K562 (cell line): ENCODE data around the gene MKNK2. TPM values are rescaled to one million over a fixed set of nuclear protein-coding genes. Genes with fewer than 3 reads are reported as not detected.

Experiments
- CTBP1 ChIP-seq: fragments of 450-650 bp; IDR thresholded peaks from 2 replicates; pipeline ENCODE4 v1.6.1; 2016; ENCODE audit warnings: borderline replicate concordance
- FOXJ3 ChIP-seq: sonication (generic); formaldehyde crosslinking; IDR thresholded peaks from 2 replicates; pipeline ENCODE4 v1.4.0; 2020; ENCODE audit warnings: mild to moderate bottlenecking, missing genetic modification reagents
- HNRNPLL ChIP-seq: fragments of 200-400 bp; formaldehyde crosslinking; IDR thresholded peaks from 2 replicates; pipeline ENCODE4 v1.6.1; 2017; ENCODE audit warnings: low read length, low read depth, mild to moderate bottlenecking; ENCODE audit not compliant: poor library complexity, severe bottlenecking
- PCBP1 ChIP-seq: fragments of 200-400 bp; formaldehyde crosslinking; IDR thresholded peaks from 2 replicates; pipeline ENCODE4 v1.6.1; 2018; ENCODE audit warnings: mild to moderate bottlenecking, low read depth, low read length; ENCODE audit not compliant: poor library complexity, severe bottlenecking
- RBM17 ChIP-seq: fragments of 200-400 bp; formaldehyde crosslinking; IDR thresholded peaks from 2 replicates; pipeline ENCODE4 v1.6.1; 2017; ENCODE audit warnings: low read depth, mild to moderate bottlenecking, low read length, borderline replicate concordance
- SIN3A ChIP-seq, 2 experiments: fragments of 150-350 bp in 1 of 2; IDR thresholded peaks; 2 replicates each; pipeline ENCODE4 v1.6.1; 2011 to 2016; ENCODE audit warnings: borderline replicate concordance in 2 of 2, low read depth in 2 of 2, low read length in 2 of 2, mild to moderate bottlenecking in 2 of 2, moderate library complexity in 2 of 2; ENCODE audit not compliant: control insufficient read depth in 1 of 2
- SLC30A9 ChIP-seq: fragments of 250-450 bp; sonication (Bioruptor Pico); IDR thresholded peaks from 2 replicates; pipeline ENCODE4 v1.8.0; 2022; ENCODE audit warnings: mild to moderate bottlenecking, moderate library complexity
- SRSF1 ChIP-seq: fragments of 200-400 bp; formaldehyde crosslinking; IDR thresholded peaks from 2 replicates; pipeline ENCODE4 v1.6.1; 2017; ENCODE audit warnings: mild to moderate bottlenecking, low read depth, low read length, moderate library complexity
- TAF7 ChIP-seq: fragments of 450-650 bp; IDR thresholded peaks from 2 replicates; pipeline ENCODE4 v1.6.1; 2016; ENCODE audit warnings: missing genetic modification characterization, missing compliant biosample characterization
- ZBTB1 ChIP-seq: sonication (generic); formaldehyde crosslinking; IDR thresholded peaks from 2 replicates; pipeline ENCODE4 v1.8.1; 2023; ENCODE audit warnings: missing genetic modification reagents, low read depth, mild to moderate bottlenecking, borderline replicate concordance
- ZNF263 ChIP-seq: sonication (generic); formaldehyde crosslinking; IDR thresholded peaks from 2 replicates; pipeline ENCODE4 v1.8.0; 2022; ENCODE audit warnings: mild to moderate bottlenecking, missing genetic modification reagents, borderline replicate concordance
- ZNF282 ChIP-seq: sonication (generic); formaldehyde crosslinking; IDR thresholded peaks from 2 replicates; pipeline ENCODE4 v1.8.1; 2023; ENCODE audit warnings: missing genetic modification reagents
- ZNF408 ChIP-seq: fragments of 250-450 bp; sonication (Bioruptor Pico); IDR thresholded peaks from 2 replicates; pipeline ENCODE4 v1.4.0; 2020; ENCODE audit warnings: low read depth, mild to moderate bottlenecking, moderate library complexity
- ZNF785 ChIP-seq: fragments of 250-450 bp; sonication (Bioruptor Pico); IDR thresholded peaks from 2 replicates; pipeline ENCODE4 v1.4.0; 2020; ENCODE audit warnings: mild to moderate bottlenecking
- polyA plus RNA-seq, 8 experiments: library from polyadenylated mRNA; depleted of rRNA in 4 of 8; stranded (reverse) in 5 of 8; unstranded in 3 of 8; fragments of >200 nt; fragmentation: Nextera tagmentation in 2 of 8; fragmentation: Illumina TruSeq in 1 of 8; extraction: Ambion mirVana in 2 of 8; extraction: Trizol in 1 of 8; gene quantifications; 2 replicates each; pipeline versions ENCODE4 v1.2.1 to v1.2.3, GENCODE V29; 2011 to 2014; ENCODE audit warnings: inconsistent platforms in 1 of 8, missing spikeins in 1 of 8
- total RNA-seq, 7 experiments: library from RNA; depleted of rRNA in 6 of 7; stranded (reverse); fragments of >200 nt in 6 of 7; fragmentation: Illumina TruSeq in 2 of 7; extraction: Trizol in 2 of 7; gene quantifications; 2 replicates each; pipeline versions ENCODE4 v1.2.1 to v1.2.3, GENCODE V29; 2011 to 2021; ENCODE audit warnings: low replicate concordance in 1 of 7
- TF ChIP-seq, protein P1 (sequence below), 2 experiments: fragments of 450-650 bp in 1 of 2; sonication (generic) in 1 of 2; formaldehyde crosslinking in 1 of 2; IDR thresholded peaks in 1 of 2; conservative IDR thresholded peaks in 1 of 2; 2 replicates each; pipeline versions ENCODE4 v1.6.1 to v1.8.1; 2016 to 2023; ENCODE audit warnings: mild to moderate bottlenecking in 2 of 2, moderate library complexity in 2 of 2, inconsistent platforms in 1 of 2, missing genetic modification reagents in 1 of 2
- TF ChIP-seq, protein P2 (sequence below): fragments of 250-450 bp; sonication (Bioruptor Pico); IDR thresholded peaks from 2 replicates; pipeline ENCODE4 v1.8.0; 2022; ENCODE audit warnings: moderate library complexity, mild to moderate bottlenecking, inconsistent platforms
- TF ChIP-seq, protein P3 (sequence below): fragments of 250-450 bp; sonication (Bioruptor Pico); IDR thresholded peaks from 2 replicates; pipeline ENCODE4 v1.9.0; 2021; ENCODE audit warnings: mild to moderate bottlenecking
- TF ChIP-seq, protein P4 (sequence below): IDR thresholded peaks from 2 replicates; pipeline ENCODE4 v1.6.1; 2016; ENCODE audit warnings: missing genetic modification characterization, missing compliant biosample characterization
- TF ChIP-seq, protein P5 (sequence below), 3 experiments: fragments of 200-800 bp in 1 of 3; fragments of 250-450 bp in 1 of 3; fragments of 450-650 bp in 1 of 3; sonication (Bioruptor Pico) in 1 of 3; sonication (Bioruptor generic) in 1 of 3; formaldehyde crosslinking in 1 of 3; IDR thresholded peaks; 2 replicates each; pipeline versions ENCODE4 v1.6.1 to v1.8.0; 2016 to 2022; ENCODE audit warnings: mild to moderate bottlenecking in 2 of 3, missing genetic modification characterization in 2 of 3, missing compliant biosample characterization in 1 of 3, moderate library complexity in 1 of 3

The MKNK2 gene
- total and polyA plus RNA-seq, 9 of the 15 experiments (the other 6 are each of a cell fraction or from before 2014, with no cell fraction given): 5.1 to 191 (median 51.9) TPM

DNA sequence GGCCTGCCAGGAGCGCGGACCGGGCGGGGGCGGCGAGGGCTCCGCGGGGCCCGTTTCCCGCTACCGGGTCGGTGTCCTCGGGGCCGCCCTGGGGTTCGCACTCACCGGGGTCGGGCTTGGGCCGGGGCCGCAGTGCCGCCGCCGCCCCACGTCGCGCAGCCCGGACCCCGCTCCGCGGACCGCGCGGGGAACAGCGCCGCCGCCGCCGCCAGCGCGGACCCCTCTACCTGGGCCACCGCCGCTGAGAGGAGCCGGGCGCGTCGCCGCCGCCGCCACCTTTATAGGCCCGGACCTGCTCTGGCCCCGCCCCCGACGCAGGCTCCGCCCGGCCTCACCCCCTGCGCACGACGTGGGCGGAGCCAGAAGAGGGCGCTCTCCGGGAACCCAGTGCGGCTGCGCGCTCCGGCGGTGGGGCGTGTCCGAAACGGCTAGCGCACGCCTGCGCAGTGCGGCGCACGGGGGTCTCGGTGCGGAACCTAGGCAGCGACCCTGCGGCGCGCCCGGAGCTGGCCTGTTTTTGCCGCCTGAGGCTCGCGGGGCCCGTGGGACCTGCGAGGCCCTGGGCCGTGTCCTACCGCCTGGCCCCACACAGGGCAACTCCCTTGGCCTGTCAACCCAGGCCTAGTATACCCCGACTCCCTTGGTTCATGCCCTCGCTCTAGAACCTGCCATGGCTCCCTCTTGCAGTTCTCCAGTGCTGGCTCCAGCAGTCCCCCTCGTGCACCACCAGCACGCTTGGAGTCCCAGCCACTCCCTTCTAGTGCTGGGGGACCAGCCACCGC is at the start of gene MKNK2 (continued):
- TF ChIP-seq, protein P1, sequence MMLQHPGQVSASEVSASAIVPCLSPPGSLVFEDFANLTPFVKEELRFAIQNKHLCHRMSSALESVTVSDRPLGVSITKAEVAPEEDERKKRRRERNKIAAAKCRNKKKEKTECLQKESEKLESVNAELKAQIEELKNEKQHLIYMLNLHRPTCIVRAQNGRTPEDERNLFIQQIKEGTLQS (IDR thresholded peaks at IDR 0.05): no peak
- TF ChIP-seq, protein P1 (CRISPR knock-in tag; conservative IDR thresholded peaks at IDR 0.05): 0 out of 2 replicates have a peak, but pooled peaks have one; percentile 27
- TF ChIP-seq RBM17 (no peak), ZBTB1 (CRISPR knock-in tag) (no peak), SRSF1 (no peak), ZNF282 (CRISPR knock-in tag) (0 out of 2 replicates have a peak, but pooled peaks have one; percentile 66), ZNF408 (CRISPR knock-in tag) (no peak), PCBP1 (no peak), TAF7 (tag) (no peak; the same call in 1 of the 2 replicates), SIN3A (IDR thresholded peaks at IDR 0.05; ENCODE audit: borderline replicate concordance in 2 of 2, control insufficient read depth in 1 of 2, low read depth in 2 of 2, low read length in 2 of 2) (peak; percentile 77 to 86; a peak in 2 of 4 replicates), ZNF263 (peak; percentile 63; the same call in 1 of the 2 replicates), ZNF785 (CRISPR knock-in tag) (no peak), FOXJ3 (CRISPR knock-in tag) (no peak), HNRNPLL (peak; percentile 73), CTBP1 (peak; percentile 85), SLC30A9 (no peak)
- TF ChIP-seq, protein P2, sequence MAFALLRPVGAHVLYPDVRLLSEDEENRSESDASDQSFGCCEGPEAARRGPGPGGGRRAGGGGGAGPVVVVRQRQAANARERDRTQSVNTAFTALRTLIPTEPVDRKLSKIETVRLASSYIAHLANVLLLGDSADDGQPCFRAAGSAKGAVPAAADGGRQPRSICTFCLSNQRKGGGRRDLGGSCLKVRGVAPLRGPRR: no peak
- TF ChIP-seq, protein P3, sequence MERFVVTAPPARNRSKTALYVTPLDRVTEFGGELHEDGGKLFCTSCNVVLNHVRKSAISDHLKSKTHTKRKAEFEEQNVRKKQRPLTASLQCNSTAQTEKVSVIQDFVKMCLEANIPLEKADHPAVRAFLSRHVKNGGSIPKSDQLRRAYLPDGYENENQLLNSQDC (CRISPR knock-in tag): 0 out of 2 replicates have a peak, but pooled peaks have one; percentile 4
- TF ChIP-seq, protein P4, sequence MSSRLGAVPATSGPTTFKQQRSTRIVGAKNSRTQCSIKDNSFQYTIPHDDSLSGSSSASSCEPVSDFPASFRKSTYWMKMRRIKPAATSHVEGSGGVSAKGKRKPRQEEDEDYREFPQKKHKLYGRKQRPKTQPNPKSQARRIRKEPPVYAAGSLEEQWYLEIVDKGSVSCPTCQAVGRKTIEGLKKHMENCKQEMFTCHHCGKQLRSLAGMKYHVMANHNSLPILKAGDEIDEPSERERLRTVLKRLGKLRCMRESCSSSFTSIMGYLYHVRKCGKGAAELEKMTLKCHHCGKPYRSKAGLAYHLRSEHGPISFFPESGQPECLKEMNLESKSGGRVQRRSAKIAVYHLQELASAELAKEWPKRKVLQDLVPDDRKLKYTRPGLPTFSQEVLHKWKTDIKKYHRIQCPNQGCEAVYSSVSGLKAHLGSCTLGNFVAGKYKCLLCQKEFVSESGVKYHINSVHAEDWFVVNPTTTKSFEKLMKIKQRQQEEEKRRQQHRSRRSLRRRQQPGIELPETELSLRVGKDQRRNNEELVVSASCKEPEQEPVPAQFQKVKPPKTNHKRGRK (tag): no peak
- TF ChIP-seq, protein P5, sequence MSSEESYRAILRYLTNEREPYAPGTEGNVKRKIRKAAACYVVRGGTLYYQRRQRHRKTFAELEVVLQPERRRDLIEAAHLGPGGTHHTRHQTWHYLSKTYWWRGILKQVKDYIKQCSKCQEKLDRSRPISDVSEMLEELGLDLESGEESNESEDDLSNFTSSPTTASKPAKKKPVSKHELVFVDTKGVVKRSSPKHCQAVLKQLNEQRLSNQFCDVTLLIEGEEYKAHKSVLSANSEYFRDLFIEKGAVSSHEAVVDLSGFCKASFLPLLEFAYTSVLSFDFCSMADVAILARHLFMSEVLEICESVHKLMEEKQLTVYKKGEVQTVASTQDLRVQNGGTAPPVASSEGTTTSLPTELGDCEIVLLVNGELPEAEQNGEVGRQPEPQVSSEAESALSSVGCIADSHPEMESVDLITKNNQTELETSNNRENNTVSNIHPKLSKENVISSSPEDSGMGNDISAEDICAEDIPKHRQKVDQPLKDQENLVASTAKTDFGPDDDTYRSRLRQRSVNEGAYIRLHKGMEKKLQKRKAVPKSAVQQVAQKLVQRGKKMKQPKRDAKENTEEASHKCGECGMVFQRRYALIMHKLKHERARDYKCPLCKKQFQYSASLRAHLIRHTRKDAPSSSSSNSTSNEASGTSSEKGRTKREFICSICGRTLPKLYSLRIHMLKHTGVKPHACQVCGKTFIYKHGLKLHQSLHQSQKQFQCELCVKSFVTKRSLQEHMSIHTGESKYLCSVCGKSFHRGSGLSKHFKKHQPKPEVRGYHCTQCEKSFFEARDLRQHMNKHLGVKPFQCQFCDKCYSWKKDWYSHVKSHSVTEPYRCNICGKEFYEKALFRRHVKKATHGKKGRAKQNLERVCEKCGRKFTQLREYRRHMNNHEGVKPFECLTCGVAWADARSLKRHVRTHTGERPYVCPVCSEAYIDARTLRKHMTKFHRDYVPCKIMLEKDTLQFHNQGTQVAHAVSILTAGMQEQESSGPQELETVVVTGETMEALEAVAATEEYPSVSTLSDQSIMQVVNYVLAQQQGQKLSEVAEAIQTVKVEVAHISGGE (CRISPR knock-in tag; IDR thresholded peaks at IDR 0.05): no peak
